Esophagus squamous epithelium (tissue), 4 donors: ENCODE measurements around the gene TNFAIP2.

ENCODE experiments used
- CTCF ChIP-seq, 6 experiments: fragments of 450-650 bp in 4 of 6; fragments of 200-600 bp in 2 of 6; sonication (generic) in 2 of 6; IDR thresholded peaks; one replicate each; pipeline ENCODE4 v1.5.1; 2016 to 2019; ENCODE audit warnings: antibody characterized with exemption in 6 of 6, mild to moderate bottlenecking in 4 of 6, moderate library complexity in 4 of 6
- POLR2A ChIP-seq, 4 donors: fragments of 450-650 bp; IDR thresholded peaks; one replicate each; pipeline ENCODE4 v1.6.1; 2017; ENCODE audit warnings: antibody characterized with exemption in 4 of 4, mild to moderate bottlenecking in 4 of 4, moderate library complexity in 3 of 4

GRCh38 chr14:103118663-103119404 is 4.4 kb upstream of the TNFAIP2 start:
- no peak for TF ChIP-seq CTCF (IDR thresholded peaks at IDR 0.05)
- TF ChIP-seq POLR2A (IDR thresholded peaks at IDR 0.05): no peak
